ENCODE data around the gene ZNF76.

ZNF76 gene

GRCh38 chr6:35282472-35282871, 22.9 kb downstream of the ZNF76 start:
- no peak for DNase-seq (ENCODE audit: extremely low read depth, low read depth)
- TF ChIP-seq, protein P1, sequence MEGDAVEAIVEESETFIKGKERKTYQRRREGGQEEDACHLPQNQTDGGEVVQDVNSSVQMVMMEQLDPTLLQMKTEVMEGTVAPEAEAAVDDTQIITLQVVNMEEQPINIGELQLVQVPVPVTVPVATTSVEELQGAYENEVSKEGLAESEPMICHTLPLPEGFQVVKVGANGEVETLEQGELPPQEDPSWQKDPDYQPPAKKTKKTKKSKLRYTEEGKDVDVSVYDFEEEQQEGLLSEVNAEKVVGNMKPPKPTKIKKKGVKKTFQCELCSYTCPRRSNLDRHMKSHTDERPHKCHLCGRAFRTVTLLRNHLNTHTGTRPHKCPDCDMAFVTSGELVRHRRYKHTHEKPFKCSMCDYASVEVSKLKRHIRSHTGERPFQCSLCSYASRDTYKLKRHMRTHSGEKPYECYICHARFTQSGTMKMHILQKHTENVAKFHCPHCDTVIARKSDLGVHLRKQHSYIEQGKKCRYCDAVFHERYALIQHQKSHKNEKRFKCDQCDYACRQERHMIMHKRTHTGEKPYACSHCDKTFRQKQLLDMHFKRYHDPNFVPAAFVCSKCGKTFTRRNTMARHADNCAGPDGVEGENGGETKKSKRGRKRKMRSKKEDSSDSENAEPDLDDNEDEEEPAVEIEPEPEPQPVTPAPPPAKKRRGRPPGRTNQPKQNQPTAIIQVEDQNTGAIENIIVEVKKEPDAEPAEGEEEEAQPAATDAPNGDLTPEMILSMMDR (IDR thresholded peaks at IDR 0.05; ENCODE audit: low read depth, low read length), result no peak

DNA sequence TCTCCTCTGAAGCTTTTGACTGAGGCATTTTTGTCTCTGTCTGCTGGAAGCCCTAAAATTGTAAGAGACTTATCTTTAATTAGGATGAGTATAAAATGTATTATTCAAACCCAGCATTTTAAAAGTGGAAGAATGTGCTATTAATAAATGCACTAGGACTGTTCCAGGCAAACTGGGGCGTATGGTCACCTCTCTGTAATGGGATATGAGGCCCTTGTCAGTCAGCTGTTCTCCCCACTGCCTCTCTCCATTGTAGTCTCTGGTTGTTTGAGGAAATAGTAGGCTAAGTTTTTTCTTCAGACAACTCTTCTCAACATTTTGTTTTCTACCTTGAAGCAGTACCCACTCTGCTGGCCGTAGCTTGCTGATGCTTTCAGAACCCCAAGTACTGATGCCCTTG, 23.8 kb downstream of the ZNF76 start:
- no peak for DNase-seq (ENCODE audit: extremely low read depth, low read depth)
- TF ChIP-seq, protein P1 (IDR thresholded peaks at IDR 0.05; ENCODE audit: low read depth, low read length), result no peak

- TF ChIP-seq, protein P1 (IDR thresholded peaks at IDR 0.05; ENCODE audit: low read depth, low read length), result no peak
- no peak for DNase-seq (ENCODE audit: extremely low read depth, low read depth)
These were observed 28.3 kb downstream of the ZNF76 start for GRCh38 chr6:35287671-35288396.

DNA sequence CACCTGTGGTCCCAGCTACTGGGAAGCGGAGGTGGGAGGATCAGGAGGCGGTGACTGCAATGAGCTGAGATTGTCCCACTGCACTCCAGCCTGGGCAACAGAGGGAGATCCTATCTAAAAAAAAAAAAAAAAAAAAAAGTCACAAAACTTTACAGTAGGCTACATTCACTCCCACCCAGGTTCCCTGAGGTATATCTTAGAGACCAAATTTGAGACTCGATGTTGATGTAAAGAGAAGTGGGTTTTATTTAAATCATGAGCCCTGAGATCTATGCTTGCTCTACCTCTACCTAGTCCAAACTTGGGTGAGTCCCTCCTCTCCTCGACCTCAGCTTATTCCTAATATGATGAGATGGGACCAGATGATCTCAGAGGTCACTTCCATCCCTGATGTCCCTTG, 29.3 kb downstream of the ZNF76 start:
- TF ChIP-seq, protein P1 (IDR thresholded peaks at IDR 0.05; ENCODE audit: low read depth, low read length), result no peak
- DNase-seq (ENCODE audit: extremely low read depth, low read depth), result no peak

- no peak for DNase-seq (ENCODE audit: extremely low read depth, low read depth)
- TF ChIP-seq, protein P1 (IDR thresholded peaks at IDR 0.05; ENCODE audit: low read depth, low read length), result no peak
These were observed 32.0 kb downstream of the ZNF76 start for GRCh38 chr6:35291491-35291890.

GRCh38 chr6:35292494-35292893, 33.0 kb downstream of the ZNF76 start:
- TF ChIP-seq, protein P1 (IDR thresholded peaks at IDR 0.05; ENCODE audit: low read depth, low read length), result no peak
- no peak for DNase-seq (ENCODE audit: extremely low read depth, low read depth)

GRCh38 chr6:35293681-35294080, 34.1 kb downstream of the ZNF76 start:
- TF ChIP-seq, protein P1 (IDR thresholded peaks at IDR 0.05; ENCODE audit: low read depth, low read length), result no peak
- DNase-seq (ENCODE audit: extremely low read depth, low read depth), result no peak
